CD4-positive, alpha-beta memory T cell (primary cell): ENCODE results near the gene ZMAT2. TPM values are rescaled to one million over a fixed set of nuclear protein-coding genes. Genes with fewer than 3 reads are reported as not detected.
"Not testable (repeated sequence)": the region's sequence is repeated elsewhere in the genome, so short reads cannot be mapped to it uniquely, and the experiment has no call there.

Experiments
- CTCF ChIA-PET: fragments of 350-600 bp; sonication (Branson Sonifier 250); formaldehyde crosslinking; loops from one replicate; lab custom pipeline; 2021; ENCODE audit warnings: inconsistent platforms; ENCODE audit not compliant: partially characterized antibody; lab: Charles Lee
- POLR2A ChIA-PET: fragments of 350-600 bp; sonication (Branson Sonifier 250); formaldehyde crosslinking; loops from one replicate; lab custom pipeline; 2021; ENCODE audit not compliant: partially characterized antibody; lab: Charles Lee
- DNase-seq, 5 donors: peaks; one replicate each; pipeline versions ENCODE4 v3.0.0 to v3.0.0-alpha.2; 2020 to 2022; ENCODE audit warnings: mixed read lengths in 1 of 5
- H3K27ac ChIP-seq: one replicate; pipeline ENCODE4 v1.7.0; 2013; ENCODE audit warnings: low read depth, low read length
- H3K27me3 ChIP-seq: 2 replicates; pipeline ENCODE4 v1.7.0; 2013; ENCODE audit warnings: mild to moderate bottlenecking, low read length, moderate library complexity; ENCODE audit not compliant: insufficient read depth
- H3K36me3 ChIP-seq: 2 replicates; pipeline ENCODE4 v1.7.0; 2013; ENCODE audit warnings: mild to moderate bottlenecking, low read length, moderate library complexity; ENCODE audit not compliant: insufficient read depth
- H3K4me1 ChIP-seq: 2 replicates; pipeline ENCODE4 v1.7.0; 2013; ENCODE audit warnings: mild to moderate bottlenecking, low read length, moderate library complexity; ENCODE audit not compliant: insufficient read depth
- H3K4me3 ChIP-seq, 2 donors: one replicate each; pipeline ENCODE4 v1.7.0; 2013; ENCODE audit warnings: low read length in 2 of 2, mild to moderate bottlenecking in 1 of 2
- H3K9me3 ChIP-seq, 2 donors: one replicate each; pipeline ENCODE4 v1.7.0; 2013; ENCODE audit warnings: low read length in 2 of 2, control low read depth in 1 of 2; ENCODE audit not compliant: control insufficient read depth in 1 of 2
- H3K27ac Mint-ChIP-seq, 7 donors: one replicate each; pipeline ENCODE4 v1.8.0; 2020 to 2021; ENCODE audit warnings: mixed read lengths in 7 of 7, mild to moderate bottlenecking in 6 of 7, inconsistent platforms in 3 of 7, moderate library complexity in 3 of 7
- H3K27me3 Mint-ChIP-seq, 2 donors: one replicate each; pipeline ENCODE4 v1.8.0; 2020 to 2021; ENCODE audit warnings: mixed read lengths in 2 of 2
- H3K36me3 Mint-ChIP-seq, 2 donors: one replicate each; pipeline ENCODE4 v1.8.0; 2020 to 2021; ENCODE audit warnings: mixed read lengths in 2 of 2, inconsistent platforms in 1 of 2, mild to moderate bottlenecking in 1 of 2
- H3K4me1 Mint-ChIP-seq, 4 donors: one replicate each; pipeline ENCODE4 v1.8.0; 2020 to 2021; ENCODE audit warnings: mixed read lengths in 4 of 4, mild to moderate bottlenecking in 1 of 4
- H3K4me3 Mint-ChIP-seq, 8 donors: one replicate each; pipeline ENCODE4 v1.8.0; 2020 to 2021; ENCODE audit warnings: mixed read lengths in 8 of 8, mild to moderate bottlenecking in 7 of 8, moderate library complexity in 6 of 8, inconsistent platforms in 3 of 8
- H3K9me3 Mint-ChIP-seq, 8 donors: one replicate each; pipeline ENCODE4 v1.8.0; 2020 to 2021; ENCODE audit warnings: mixed read lengths in 8 of 8, mild to moderate bottlenecking in 5 of 8, inconsistent platforms in 3 of 8, moderate library complexity in 1 of 8
- intact Hi-C: fragments of 100-400 bp; cut with micrococcal nuclease; formaldehyde crosslinking; loops from one replicate; pipeline ENCODE4 v1.15.1; 2023
- polyA plus RNA-seq, 2 donors: library from polyadenylated mRNA; unstranded; fragments of 300-500 nt; fragmentation: Illumina TruSeq; gene quantifications; one replicate each; pipeline ENCODE4 v1.2.3, GENCODE V29; 2021
- total RNA-seq, 2 experiments: library from RNA; stranded (reverse); gene quantifications; one replicate each; pipeline ENCODE4 v1.2.3, GENCODE V29; 2021

The ZMAT2 gene, protein sequence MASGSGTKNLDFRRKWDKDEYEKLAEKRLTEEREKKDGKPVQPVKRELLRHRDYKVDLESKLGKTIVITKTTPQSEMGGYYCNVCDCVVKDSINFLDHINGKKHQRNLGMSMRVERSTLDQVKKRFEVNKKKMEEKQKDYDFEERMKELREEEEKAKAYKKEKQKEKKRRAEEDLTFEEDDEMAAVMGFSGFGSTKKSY
- total RNA-seq (10 to 100 TPM; 56.3 to 57.4 TPM), polyA plus RNA-seq (10 to 100 TPM; 65.9 to 76.5 TPM)

DNA sequence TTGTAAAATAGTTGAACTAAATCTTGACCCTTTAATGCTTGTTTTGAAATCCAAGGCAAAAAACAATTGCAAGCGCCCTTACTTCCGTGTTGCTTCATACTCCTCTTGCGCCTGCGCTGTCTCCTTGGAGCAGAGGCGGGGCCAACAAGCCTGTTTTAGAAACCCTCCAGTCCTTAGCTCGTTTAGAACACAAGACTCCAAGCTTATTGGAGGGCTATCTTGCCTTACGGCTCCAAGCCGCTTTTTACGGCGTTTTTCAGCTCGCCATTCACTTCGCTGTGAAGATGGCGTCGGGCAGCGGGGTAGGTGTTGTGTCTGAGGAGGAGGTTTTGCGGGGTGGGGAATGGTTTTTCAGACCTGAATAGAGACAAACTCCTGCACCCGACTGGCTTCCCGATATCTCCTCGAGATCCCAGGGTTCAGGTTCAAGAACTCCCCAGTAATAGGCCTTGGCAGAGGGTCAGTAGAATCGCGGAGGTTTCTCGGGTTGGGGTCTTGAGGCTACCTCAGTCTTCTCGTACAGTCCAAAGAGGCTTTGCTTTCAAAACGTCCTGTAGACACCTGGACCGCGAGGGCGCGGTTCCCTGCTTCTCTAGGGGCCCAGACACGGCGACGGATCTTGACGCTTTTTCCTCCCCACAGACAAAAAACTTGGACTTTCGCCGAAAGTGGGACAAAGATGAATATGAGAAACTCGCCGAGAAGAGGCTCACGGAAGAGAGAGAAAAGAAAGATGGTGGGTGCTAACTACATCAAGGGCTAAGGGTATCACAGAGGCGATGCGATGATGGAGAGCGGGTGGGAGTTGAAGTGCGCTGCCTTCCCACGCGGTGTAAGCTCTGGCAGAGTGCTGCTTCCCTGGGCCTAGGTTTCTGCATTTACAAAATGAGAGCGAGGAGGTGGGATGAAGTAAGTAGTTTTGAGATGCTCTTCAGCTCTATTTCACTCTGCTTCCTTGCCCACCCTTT is at the start of gene ZMAT2:
ZMAT2 (plus strand) TSS at position 271 of the 968 bp plus-strand sequence; CDS start at position 285, 14 bp downstream.
- H3K4me3 ChIP-seq: peak within 1 kb of the TSS; percentile 48 to 91
- H3K27me3 Mint-ChIP-seq: no peaks in the 10 kb centered on the region

DNA sequence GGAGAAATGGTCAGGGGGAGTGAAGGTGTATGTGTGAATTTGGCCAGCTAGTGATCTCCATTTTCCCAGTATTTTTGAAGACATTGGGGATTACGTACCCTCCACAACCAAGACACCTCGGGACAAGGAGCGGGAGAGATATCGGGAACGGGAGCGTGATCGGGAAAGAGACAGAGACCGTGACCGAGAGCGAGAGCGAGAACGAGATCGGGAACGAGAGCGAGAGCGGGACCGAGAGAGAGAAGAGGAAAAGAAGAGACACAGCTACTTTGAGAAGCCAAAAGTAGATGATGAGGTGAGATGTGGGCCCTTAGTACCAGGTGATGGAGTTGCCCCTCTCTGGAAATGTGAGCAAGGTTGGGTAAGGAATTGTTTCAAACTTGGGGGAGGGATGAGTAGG is 41.4 kb upstream of the ZMAT2 start:
- Mint-ChIP-seq H3K36me3 (peaks cover 70 to 83% of the 10 kb centered on the region in 2 donors), H3K9me3 (peaks cover 0 to 3% (median 0%) of the 10 kb centered on the region in 8 donors), H3K27ac (peak overlapping the region in 5 of 7 donors; percentile 13 to 53 (median 22)), H3K4me3 (no peak overlapping the region), H3K4me1 (peaks cover 3 to 11% (median 4%) of the 10 kb centered on the region in 4 donors), H3K27me3 (no peaks in the 10 kb centered on the region)
- CTCF ChIA-PET: no interaction called here
- POLR2A ChIA-PET: no interaction called here
- no peaks in the 10 kb centered on the region for H3K4me1 ChIP-seq
- H3K27me3 ChIP-seq: no peaks in the 10 kb centered on the region
- no peak overlapping the region for H3K27ac ChIP-seq
- intact Hi-C loops: no loop called here
- no peaks in the 10 kb centered on the region for H3K9me3 ChIP-seq
- no peak for DNase-seq
- H3K4me3 ChIP-seq: no peak overlapping the region
- H3K36me3 ChIP-seq: peaks cover 82% of the 10 kb centered on the region

More for the DNA sequence above, at the start of gene ZMAT2:
- intact Hi-C loops: loop anchor here (1.0 to 10.0 kb wide), 8 partner anchors 9 to 596 kb away; partner anchors contain the start of genes ANKHD1, APBB3, HARS1 and HARS2
- H3K4me3 Mint-ChIP-seq: peak within 1 kb of the TSS; percentile 95 to 99 (median 98)
- H3K36me3 Mint-ChIP-seq: peaks cover 62 to 83% of the 10 kb centered on the region in 2 donors
- H3K4me1 Mint-ChIP-seq: peaks cover 17 to 31% (median 23%) of the 10 kb centered on the region in 4 donors
- H3K27ac Mint-ChIP-seq: peak within 1 kb of the TSS; percentile 91 to 99 (median 98)
- no peaks in the 10 kb centered on the region for H3K27me3 ChIP-seq
- DNase-seq: peak; percentile 89 to 98 (median 94)
- CTCF ChIA-PET: interaction anchor here (0.8 to 3.7 kb wide), 8 partner anchors 7 to 348 kb away, joined by 3 to 15 read pairs (median 3); partner anchors contain the start of genes IK and NDUFA2
- H3K9me3 ChIP-seq: no peaks in the 10 kb centered on the region
- POLR2A ChIA-PET: interaction anchor here (0.7 to 4.7 kb wide), 11 partner anchors 10 to 1359 kb away, joined by 3 to 63 read pairs (median 5); partner anchors contain the start of genes ANKHD1, DND1, EIF4EBP3 and HARS1
- peaks cover 0 to 4% (median 0%) of the 10 kb centered on the region in 8 donors for H3K9me3 Mint-ChIP-seq
- peak within 1 kb of the TSS; percentile 80 for H3K27ac ChIP-seq
- peaks cover 66% of the 10 kb centered on the region for H3K36me3 ChIP-seq
- peaks cover 18% of the 10 kb centered on the region for H3K4me1 ChIP-seq

DNA sequence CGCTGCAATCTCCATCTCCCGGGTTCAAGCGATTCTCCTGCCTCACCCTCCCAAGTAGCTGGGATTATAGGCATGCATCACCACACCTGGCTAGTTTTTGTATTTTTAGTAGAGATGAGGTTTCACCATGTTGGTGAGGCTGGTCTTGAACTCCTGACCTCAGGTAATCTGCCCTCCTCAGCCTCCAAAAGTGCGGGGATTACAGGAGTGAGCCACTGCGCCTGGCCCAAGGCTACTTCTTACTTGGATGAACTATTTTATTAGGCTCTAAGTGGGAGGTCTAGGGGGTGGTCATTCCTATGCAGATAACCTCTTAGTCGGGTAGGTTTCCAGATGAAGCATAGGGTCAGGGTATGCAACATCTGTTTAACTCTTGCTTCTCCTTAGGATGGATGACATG is 39.9 kb upstream of the ZMAT2 start:
- CTCF ChIA-PET, DNase-seq, H3K27ac Mint-ChIP-seq, H3K4me1 ChIP-seq, H3K4me3 ChIP-seq, H3K27me3 ChIP-seq, H3K27me3 Mint-ChIP-seq, H3K9me3 ChIP-seq, intact Hi-C loops, H3K27ac ChIP-seq, H3K9me3 Mint-ChIP-seq: not testable (repeated sequence)
- Mint-ChIP-seq H3K4me3 (peak overlapping the region in 1 of 8 donors; percentile 54), H3K36me3 (peaks cover 56 to 76% of the 10 kb centered on the region in 2 donors), H3K4me1 (peaks cover 4 to 16% (median 13%) of the 10 kb centered on the region in 4 donors)
- POLR2A ChIA-PET: interaction anchor here (1.2 to 2.8 kb wide), 2 partner anchors 13 to 259 kb away, joined by 4 to 9 read pairs; partner anchors contain the start of genes ANKHD1, IK and NDUFA2
- peaks cover 67% of the 10 kb centered on the region for H3K36me3 ChIP-seq

DNA sequence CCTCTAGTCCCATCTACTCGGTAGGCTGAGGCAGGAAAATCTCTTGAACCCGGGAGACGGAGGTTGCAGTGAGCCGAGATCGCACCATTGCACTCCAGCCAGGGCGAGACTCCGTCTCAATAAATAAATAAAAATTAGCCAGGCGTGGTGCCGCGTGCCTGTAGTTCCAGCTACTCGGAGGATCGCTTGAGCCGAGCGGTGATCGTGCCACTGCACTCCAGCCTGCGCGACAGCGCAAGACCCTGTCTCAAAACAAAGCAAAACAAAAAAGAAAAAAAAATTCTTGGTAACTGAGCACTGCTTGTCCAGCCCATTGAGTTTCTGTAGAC is 36.3 kb upstream of the ZMAT2 start:
- peaks cover 43 to 78% of the 10 kb centered on the region in 2 donors for H3K36me3 Mint-ChIP-seq
- H3K27ac Mint-ChIP-seq: peak overlapping the region; percentile 98 to 99 (median 99)
- ChIA-PET POLR2A (interaction anchor here (0.6 to 5.4 kb wide), 16 partner anchors 10 to 263 kb away, joined by 3 to 74 read pairs (median 6); partner anchors contain the start of genes ANKHD1, CD14, EIF4EBP3 and HARS1), CTCF (interaction anchor here (1.4 to 1.6 kb wide), 2 partner anchors 17 to 55 kb away, joined by 4 to 7 read pairs; partner anchors contain the start of genes IK and NDUFA2)
- peaks cover 20% of the 10 kb centered on the region for H3K4me1 ChIP-seq
- H3K4me1 Mint-ChIP-seq: peaks cover 27 to 52% (median 34%) of the 10 kb centered on the region in 4 donors
- no peak for DNase-seq
- peak overlapping the region; percentile 96 to 99 (median 98) for H3K4me3 Mint-ChIP-seq
- H3K9me3 Mint-ChIP-seq: peaks cover 0 to 3% (median 0%) of the 10 kb centered on the region in 8 donors
- H3K4me3 ChIP-seq: peak overlapping the region; percentile 90 to 98
- H3K27me3 Mint-ChIP-seq: no peaks in the 10 kb centered on the region
- H3K9me3 ChIP-seq: no peaks in the 10 kb centered on the region
- H3K27me3 ChIP-seq: no peaks in the 10 kb centered on the region
- H3K36me3 ChIP-seq: peaks cover 51% of the 10 kb centered on the region
- peak overlapping the region; percentile 95 for H3K27ac ChIP-seq
- intact Hi-C loops: loop anchor here (1.0 to 2.0 kb wide), 7 partner anchors 17 to 263 kb away; partner anchors contain the start of genes ANKHD1, APBB3, HARS1 and HARS2

DNA sequence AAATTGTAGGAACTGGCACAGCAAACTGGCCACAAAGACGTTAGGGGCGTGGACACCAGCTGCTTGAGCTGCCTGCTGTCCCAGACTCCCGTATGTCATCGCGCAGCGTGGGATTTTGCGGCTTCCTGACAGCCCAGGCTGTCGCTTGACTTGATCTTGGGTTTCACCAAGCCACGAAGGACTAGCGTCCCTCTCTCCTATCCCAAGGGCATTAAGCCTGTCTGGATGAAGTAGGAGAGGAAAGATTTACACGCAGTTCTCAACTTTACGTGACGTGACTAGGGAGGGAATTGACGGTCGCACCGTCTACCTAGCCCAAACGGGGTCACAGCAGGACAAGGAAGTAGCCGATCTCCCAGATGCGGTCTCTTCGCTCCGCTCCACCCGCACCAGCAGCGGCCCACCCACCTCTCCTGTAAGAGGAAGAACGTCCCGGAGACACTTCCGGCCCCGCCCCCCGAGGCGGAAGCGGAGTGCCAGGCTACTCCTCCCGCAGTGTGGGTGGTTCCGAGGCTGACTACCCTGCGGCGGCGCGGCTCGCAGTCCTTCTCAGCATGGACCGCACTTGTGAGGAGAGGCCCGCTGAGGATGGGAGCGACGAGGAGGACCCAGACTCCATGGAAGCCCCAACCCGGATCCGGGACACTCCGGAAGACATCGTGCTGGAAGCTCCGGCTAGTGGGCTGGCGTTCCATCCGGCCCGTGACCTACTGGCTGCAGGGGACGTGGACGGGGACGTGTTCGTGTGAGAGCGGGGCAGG is 35.7 kb upstream of the ZMAT2 start, which contains the start of gene WDR55:
WDR55 (plus strand) TSS at position 546 of the 761 bp plus-strand sequence; CDS start at position 555, 9 bp downstream.
- no peaks in the 10 kb centered on the region for H3K27me3 Mint-ChIP-seq
- Histone ChIP-seq H3K9me3 (no peaks in the 10 kb centered on the region), H3K36me3 (peaks cover 51% of the 10 kb centered on the region), H3K27me3 (no peaks in the 10 kb centered on the region), H3K4me3 (peak within 1 kb of the TSS; percentile 90 to 98), H3K4me1 (peaks cover 20% of the 10 kb centered on the region), H3K27ac (peak within 1 kb of the TSS; percentile 95)
- peak; percentile 94 to 99 (median 94) for DNase-seq
- H3K4me1 Mint-ChIP-seq: peaks cover 27 to 52% (median 34%) of the 10 kb centered on the region in 4 donors
- peak within 1 kb of the TSS; percentile 96 to 99 (median 98) for H3K4me3 Mint-ChIP-seq
- intact Hi-C loops: loop anchor here (1.0 to 2.0 kb wide), 7 partner anchors 17 to 263 kb away; partner anchors contain the start of genes ANKHD1, APBB3, HARS1 and HARS2
- POLR2A ChIA-PET: interaction anchor here (0.6 to 5.4 kb wide), 19 partner anchors 10 to 263 kb away, joined by 3 to 74 read pairs (median 6); partner anchors contain the start of genes ANKHD1, CD14, EIF4EBP3 and HARS1
- H3K27ac Mint-ChIP-seq: peak within 1 kb of the TSS; percentile 98 to 99 (median 99)
- H3K9me3 Mint-ChIP-seq: peaks cover 0 to 3% (median 0%) of the 10 kb centered on the region in 8 donors
- CTCF ChIA-PET: interaction anchor here (1.2 to 1.6 kb wide), 3 partner anchors 17 to 54 kb away, joined by 3 to 7 read pairs (median 4); partner anchors contain the start of genes IK and NDUFA2
- H3K36me3 Mint-ChIP-seq: peaks cover 39 to 78% of the 10 kb centered on the region in 2 donors

DNA sequence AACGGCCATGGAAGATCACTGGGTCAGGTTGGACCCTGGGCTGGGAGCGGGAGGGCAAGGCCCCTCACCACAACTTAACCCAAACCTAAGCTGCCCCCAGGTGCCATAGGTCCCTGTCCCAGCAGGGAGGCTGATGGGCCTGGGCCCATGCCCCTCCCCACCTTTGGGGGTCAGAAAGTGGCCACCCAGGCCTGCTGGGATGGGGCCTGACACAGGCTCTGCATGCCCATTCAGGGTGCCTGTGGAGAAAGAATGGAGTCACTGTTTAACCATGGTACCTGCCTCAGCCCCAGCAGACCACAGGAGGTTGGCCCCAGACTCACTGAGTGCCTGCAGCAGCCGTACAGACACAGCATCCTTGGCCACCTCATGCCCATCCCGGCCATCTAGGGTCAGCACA is 29.2 kb upstream of the ZMAT2 start:
- DNase-seq, CTCF ChIA-PET, H3K27ac ChIP-seq, intact Hi-C loops, H3K4me3 Mint-ChIP-seq, H3K27me3 Mint-ChIP-seq, H3K27me3 ChIP-seq, H3K9me3 ChIP-seq, H3K4me3 ChIP-seq, H3K9me3 Mint-ChIP-seq, H3K27ac Mint-ChIP-seq: not testable (repeated sequence)
- Histone ChIP-seq H3K36me3 (peaks cover 36% of the 10 kb centered on the region), H3K4me1 (peaks cover 14% of the 10 kb centered on the region)
- peaks cover 45 to 70% of the 10 kb centered on the region in 2 donors for H3K36me3 Mint-ChIP-seq
- POLR2A ChIA-PET: interaction anchor here (1.0 to 2.1 kb wide), 2 partner anchors 24 to 37 kb away, joined by 3 to 9 read pairs; partner anchors contain the start of genes IK and NDUFA2
- H3K4me1 Mint-ChIP-seq: peaks cover 19 to 32% (median 24%) of the 10 kb centered on the region in 4 donors
